GM12892 (cell line): ENCODE measurements around the gene PRIM1.

Experiments
- POLR2A ChIP-seq: IDR thresholded peaks from 2 replicates; pipeline ENCODE4 v1.6.1; 2011; ENCODE audit warnings: low read depth, low read length, control low read depth
- POLR2AphosphoS5 ChIP-seq: IDR thresholded peaks from 2 replicates; pipeline ENCODE4 v1.6.1; 2011; ENCODE audit warnings: low read depth, low read length, control low read depth
- TAF1 ChIP-seq: IDR thresholded peaks from 2 replicates; pipeline ENCODE4 v1.6.1; 2011; ENCODE audit warnings: low read depth, mild to moderate bottlenecking, control low read depth, low read length, borderline replicate concordance

DNA sequence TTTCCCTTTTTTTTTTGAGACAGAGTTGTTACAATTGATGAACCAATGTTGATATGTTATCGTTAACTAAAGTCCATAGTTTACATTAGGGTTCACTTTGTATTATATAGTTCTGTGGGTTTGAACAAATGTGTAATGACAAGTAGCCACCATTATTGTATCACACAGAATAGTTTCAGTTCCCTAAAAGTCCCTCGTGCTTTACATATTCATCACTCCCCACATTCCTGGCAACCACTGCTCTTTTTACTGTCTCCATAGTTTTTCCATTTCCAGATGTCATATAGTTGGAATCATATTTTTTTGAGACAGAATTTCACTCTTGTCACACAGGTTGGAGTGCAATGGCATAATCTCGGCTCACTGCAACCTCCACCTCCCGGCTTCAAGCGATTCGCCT lies 23.5 kb upstream of the PRIM1 start:
- TF ChIP-seq POLR2AphosphoS5: no peak
- no peak for TF ChIP-seq TAF1
- TF ChIP-seq POLR2A: no peak
